ENCODE results near the gene ACOT13. TPM values are rescaled to one million over a fixed set of nuclear protein-coding genes. Genes with fewer than 3 reads are reported as not detected.

The ACOT13 gene
- polyA plus RNA-seq, 1 of the 3 experiments (the other 2 are of a cell fraction), result 18.0 TPM

- peaks cover 39% of the 10 kb centered on the region for H4K20me1 ChIP-seq (ENCODE audit: insufficient read depth)
- peak overlapping the region; percentile 85 to 93 for H3K4me3 ChIP-seq (ENCODE audit: low read depth in 2 of 2, low read length in 1 of 2)
- under 1% methylated on average over 45 of the region's 60 CpGs for WGBS (ENCODE audit: low lambda C conversion rate)
- H2AFZ ChIP-seq (ENCODE audit: low read depth), result peak overlapping the region; percentile 87
- peaks cover 0 to 3% of the 10 kb centered on the region in 2 experiments; a peak in 3 of 4 replicates for H3K4me1 ChIP-seq (ENCODE audit: control insufficient read depth in 1 of 2, insufficient read depth in 2 of 2, low read depth in 1 of 2, low read length in 1 of 2)
- CTCF ChIA-PET, result interaction anchor here (1.0 kb wide), 1 partner anchor 19 kb away, joined by 3 read pairs; no protein-coding TSS in a partner anchor
- no peaks in the 10 kb centered on the region for H3K9me2 ChIP-seq
- H3K9ac ChIP-seq, result peak overlapping the region; percentile 100
- no peaks in the 10 kb centered on the region for H3K27me3 ChIP-seq (ENCODE audit: insufficient read depth)
- H3K79me2 ChIP-seq (ENCODE audit: insufficient read depth), result peaks cover 48% of the 10 kb centered on the region
- H3K4me2 ChIP-seq, result peak overlapping the region; percentile 96
- H3F3A ChIP-seq (replicated peaks; ENCODE audit: insufficient read depth), result peaks cover 5% of the 10 kb centered on the region
- peaks cover 24 to 29% of the 10 kb centered on the region in 2 experiments for H3K36me3 ChIP-seq (replicated peaks in 1 of 2; ENCODE audit: control insufficient read depth in 1 of 2, insufficient read depth in 2 of 2, low read length in 1 of 2)
- POLR2A ChIA-PET, result interaction anchor here (1.2 kb wide), 1 partner anchor 55 kb away, joined by 9 read pairs; no protein-coding TSS in a partner anchor
- H3K9me3 ChIP-seq, result no peaks in the 10 kb centered on the region
- H3K27ac ChIP-seq (ENCODE audit: low read depth in 2 of 2, low read length in 1 of 2), result peak overlapping the region; percentile 97
- peak; percentile 94 for DNase-seq
- TF ChIP-seq PBX3 (IDR thresholded peaks at IDR 0.05), result 0 out of 2 replicates have a peak, but pooled peaks have one; percentile 20
- peak; percentile 13; the same call in 1 of the 2 replicates for TF ChIP-seq FOSL2 (IDR thresholded peaks at IDR 0.05; ENCODE audit: borderline replicate concordance, low read depth)
- no peak for TF ChIP-seq IRF3 (IDR thresholded peaks at IDR 0.05; ENCODE audit: low read depth, low read length)
- TF ChIP-seq YY1 (IDR thresholded peaks at IDR 0.05; ENCODE audit: low read depth), result peak; percentile 85
- TF ChIP-seq FOXJ3 (CRISPR knock-in tag; IDR thresholded peaks at IDR 0.05), result 0 out of 2 replicates have a peak, but pooled peaks have one; percentile 3
- TF ChIP-seq CHD2 (IDR thresholded peaks at IDR 0.05; ENCODE audit: low read length, partially characterized antibody), result peak; percentile 17
- TF ChIP-seq RAD21 (IDR thresholded peaks at IDR 0.05; ENCODE audit: low read length), result no peak
- no peak for TF ChIP-seq USF1 (IDR thresholded peaks at IDR 0.05; ENCODE audit: borderline replicate concordance, low read depth)
- TF ChIP-seq GATA2 (CRISPR knock-in tag; IDR thresholded peaks at IDR 0.05), result no peak
- no peak for TF ChIP-seq USF2 (IDR thresholded peaks at IDR 0.05; ENCODE audit: borderline replicate concordance, low read depth, low read length)
- TF ChIP-seq SMC3 (IDR thresholded peaks at IDR 0.05; ENCODE audit: low read depth, low read length), result no peak
- TF ChIP-seq RCOR1 (IDR thresholded peaks at IDR 0.05; ENCODE audit: low read length), result no peak; the same call in 1 of the 2 replicates
- TF ChIP-seq EZH2phosphoT487 (IDR thresholded peaks at IDR 0.05; ENCODE audit: borderline replicate concordance, low read depth), result no peak
- peak; percentile 8 to 14; a peak in 2 of 4 replicates for TF ChIP-seq EP300 (IDR thresholded peaks at IDR 0.05; ENCODE audit: borderline replicate concordance in 1 of 2, low read depth in 1 of 2, low read length in 1 of 2)
- TF ChIP-seq ELF1 (IDR thresholded peaks at IDR 0.05), result peak; percentile 97
- TF ChIP-seq GABPA (IDR thresholded peaks at IDR 0.05; ENCODE audit: low read depth), result peak; percentile 79
- TF ChIP-seq TAF1 (IDR thresholded peaks at IDR 0.05; ENCODE audit: borderline replicate concordance, low read depth, low read length), result peak; percentile 97
- TF ChIP-seq FOXM1 (IDR thresholded peaks at IDR 0.05; ENCODE audit: low read depth), result no peak
- peak; percentile 99 for TF ChIP-seq POLR2AphosphoS5 (IDR thresholded peaks at IDR 0.05; ENCODE audit: low read depth, low read length)
- no peak for TF ChIP-seq MEF2A (IDR thresholded peaks at IDR 0.05; ENCODE audit: borderline replicate concordance, low read depth)
- TF ChIP-seq TEAD4 (IDR thresholded peaks at IDR 0.05; ENCODE audit: borderline replicate concordance, insufficient read depth), result peak; percentile 58
- TF ChIP-seq NRF1 (IDR thresholded peaks at IDR 0.05; ENCODE audit: low read depth, low read length), result peak; percentile 72
- TF ChIP-seq JUND (IDR thresholded peaks at IDR 0.05), result peak; percentile 38
- peak; percentile 87; the same call in 1 of the 2 replicates for TF ChIP-seq SIN3A (IDR thresholded peaks at IDR 0.05; ENCODE audit: borderline replicate concordance, low read depth, low read length)
- no peak; the same call in 1 of the 2 replicates for TF ChIP-seq TCF12 (IDR thresholded peaks at IDR 0.05)
- no peak for TF ChIP-seq MAX (IDR thresholded peaks at IDR 0.05; ENCODE audit: low read depth)
- TF ChIP-seq RFX5 (IDR thresholded peaks at IDR 0.05; ENCODE audit: low read length), result peak; percentile 4; the same call in 1 of the 2 replicates
- TF ChIP-seq MXI1 (IDR thresholded peaks at IDR 0.05; ENCODE audit: low read depth, low read length), result no peak
- TF ChIP-seq NFIC (IDR thresholded peaks at IDR 0.05; ENCODE audit: borderline replicate concordance), result no peak
Observed at GRCh38 chr6:24720604-24721460, 54.0 kb downstream of the ACOT13 start.

Data from SK-N-SH (cell line).